RWPE2 (cell line): ENCODE results near the gene BDH1.

Experiments used
- ATAC-seq: fragments of 200-7000 bp; cut with Tn5 transposase; 3 replicates; pipeline ENCODE4 v1.9.1; 2021; ENCODE audit warnings: low read depth
- DNase-seq: peaks from one replicate; pipeline ENCODE4 v3.0.0-alpha.2; 2020; ENCODE audit warnings: low spot score
- H3K27ac ChIP-seq: fragments of 450-650 bp; 2 replicates; pipeline ENCODE4 v1.5.1; 2017; ENCODE audit warnings: mild to moderate bottlenecking; ENCODE audit not compliant: poor library complexity, severe bottlenecking
- H3K27me3 ChIP-seq: fragments of 250-450 bp; sonication (Bioruptor Pico); 2 replicates; pipeline ENCODE4 v1.5.1; 2021; ENCODE audit warnings: mild to moderate bottlenecking, moderate library complexity; ENCODE audit not compliant: insufficient read depth, poor library complexity, severe bottlenecking
- H3K36me3 ChIP-seq: fragments of 250-450 bp; sonication (Bioruptor Pico); 2 replicates; pipeline ENCODE4 v1.5.1; 2020; ENCODE audit warnings: low read depth, mild to moderate bottlenecking, moderate library complexity
- H3K4me1 ChIP-seq: fragments of 250-450 bp; sonication (Bioruptor Pico); 2 replicates; pipeline ENCODE4 v1.5.1; 2021; ENCODE audit warnings: mild to moderate bottlenecking, moderate library complexity; ENCODE audit not compliant: insufficient read depth, poor library complexity, severe bottlenecking
- H3K4me3 ChIP-seq: fragments of 250-450 bp; sonication (Bioruptor Pico); 2 replicates; pipeline ENCODE4 v1.5.1; 2021; ENCODE audit warnings: mild to moderate bottlenecking, moderate library complexity; ENCODE audit not compliant: severe bottlenecking
- H3K9me3 ChIP-seq: fragments of 250-450 bp; sonication (Bioruptor Pico); 2 replicates; pipeline ENCODE4 v1.5.1; 2021; ENCODE audit warnings: mild to moderate bottlenecking, moderate library complexity; ENCODE audit not compliant: severe bottlenecking
- CTCF ChIP-seq: fragments of 450-650 bp; IDR thresholded peaks from one replicate; pipeline ENCODE4 v1.5.1; 2017; ENCODE audit warnings: mild to moderate bottlenecking, moderate library complexity; ENCODE audit not compliant: poor library complexity, severe bottlenecking

BDH1 gene

DNA sequence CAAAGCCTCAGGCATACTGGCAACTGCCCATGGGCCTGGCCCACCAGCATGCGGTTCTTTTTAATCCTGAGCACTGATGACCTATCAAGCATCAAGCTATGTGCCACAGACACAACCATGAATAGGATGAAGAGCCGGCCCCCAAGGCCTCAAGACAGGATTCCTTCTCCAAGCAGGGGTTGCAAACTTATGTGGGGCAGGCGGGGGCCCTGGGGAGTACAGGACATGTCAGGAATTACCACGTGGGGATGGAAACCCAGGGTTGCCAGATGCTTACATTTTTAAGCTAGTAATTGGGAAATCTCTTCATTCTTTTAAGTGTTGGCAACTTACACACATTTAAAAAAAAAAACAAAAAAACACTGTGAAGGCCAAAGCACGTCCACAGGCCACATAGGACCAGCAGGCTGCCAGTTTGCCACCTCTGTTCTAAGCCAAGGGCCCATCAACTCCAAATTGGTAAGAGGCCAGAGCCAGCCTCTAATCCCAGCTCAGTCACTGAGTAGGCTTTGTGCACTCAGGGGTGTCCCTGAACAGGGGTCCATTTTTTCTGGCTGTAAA is 32.8 kb downstream of the BDH1 start:
- H3K36me3 ChIP-seq, result no peaks in the 10 kb centered on the region
- peaks cover 3% of the 10 kb centered on the region for H3K4me1 ChIP-seq
- H3K9me3 ChIP-seq, result no peaks in the 10 kb centered on the region
- no peak overlapping the region for H3K27ac ChIP-seq
- H3K4me3 ChIP-seq, result no peak overlapping the region
- no peaks in the 10 kb centered on the region for H3K27me3 ChIP-seq
- no peak for TF ChIP-seq CTCF
- DNase-seq, result no peak
- no peak for ATAC-seq

DNA sequence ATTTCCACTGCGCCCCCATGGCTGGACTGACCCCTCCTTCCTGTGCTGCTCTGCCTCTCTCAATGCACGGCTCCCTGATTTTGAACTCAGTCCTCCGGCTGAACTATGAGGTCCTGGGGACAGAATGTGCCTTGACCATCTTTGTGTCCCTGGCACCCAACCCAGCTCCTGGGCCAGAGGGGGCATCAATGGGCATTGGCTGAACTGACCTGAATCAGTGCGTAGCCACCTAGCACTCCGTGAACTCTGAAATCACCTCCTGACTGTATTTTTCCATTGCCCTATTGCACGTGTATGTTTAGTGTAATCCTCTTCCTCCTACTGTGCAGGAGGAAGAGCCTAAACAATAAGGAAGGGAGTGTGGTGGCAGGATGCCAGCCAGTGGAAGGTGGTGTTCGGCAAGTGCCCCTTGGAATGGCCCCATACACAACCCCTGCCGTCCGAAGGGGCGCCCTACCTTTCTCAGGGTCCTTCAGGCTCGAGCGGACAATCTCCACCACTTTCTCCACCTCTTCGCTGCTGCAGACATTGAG is 33.5 kb downstream of the BDH1 start:
- ATAC-seq (no peak), DNase-seq (no peak)
- Histone ChIP-seq H3K27ac (no peak overlapping the region), H3K27me3 (no peaks in the 10 kb centered on the region), H3K36me3 (no peaks in the 10 kb centered on the region), H3K4me1 (peaks cover 3% of the 10 kb centered on the region), H3K9me3 (no peaks in the 10 kb centered on the region), H3K4me3 (no peak overlapping the region)
- no peak for TF ChIP-seq CTCF

- Histone ChIP-seq H3K27me3 (no peaks in the 10 kb centered on the region), H3K9me3 (no peaks in the 10 kb centered on the region), H3K36me3 (no peaks in the 10 kb centered on the region), H3K27ac (peak overlapping the region; percentile 39), H3K4me3 (no peak overlapping the region), H3K4me1 (peaks cover 7% of the 10 kb centered on the region)
- TF ChIP-seq CTCF, result no peak
- DNase-seq, result no peak
- ATAC-seq, result no peak
Measured at GRCh38 chr3:197521277-197522182, 34.2 kb downstream of the BDH1 start.

DNA sequence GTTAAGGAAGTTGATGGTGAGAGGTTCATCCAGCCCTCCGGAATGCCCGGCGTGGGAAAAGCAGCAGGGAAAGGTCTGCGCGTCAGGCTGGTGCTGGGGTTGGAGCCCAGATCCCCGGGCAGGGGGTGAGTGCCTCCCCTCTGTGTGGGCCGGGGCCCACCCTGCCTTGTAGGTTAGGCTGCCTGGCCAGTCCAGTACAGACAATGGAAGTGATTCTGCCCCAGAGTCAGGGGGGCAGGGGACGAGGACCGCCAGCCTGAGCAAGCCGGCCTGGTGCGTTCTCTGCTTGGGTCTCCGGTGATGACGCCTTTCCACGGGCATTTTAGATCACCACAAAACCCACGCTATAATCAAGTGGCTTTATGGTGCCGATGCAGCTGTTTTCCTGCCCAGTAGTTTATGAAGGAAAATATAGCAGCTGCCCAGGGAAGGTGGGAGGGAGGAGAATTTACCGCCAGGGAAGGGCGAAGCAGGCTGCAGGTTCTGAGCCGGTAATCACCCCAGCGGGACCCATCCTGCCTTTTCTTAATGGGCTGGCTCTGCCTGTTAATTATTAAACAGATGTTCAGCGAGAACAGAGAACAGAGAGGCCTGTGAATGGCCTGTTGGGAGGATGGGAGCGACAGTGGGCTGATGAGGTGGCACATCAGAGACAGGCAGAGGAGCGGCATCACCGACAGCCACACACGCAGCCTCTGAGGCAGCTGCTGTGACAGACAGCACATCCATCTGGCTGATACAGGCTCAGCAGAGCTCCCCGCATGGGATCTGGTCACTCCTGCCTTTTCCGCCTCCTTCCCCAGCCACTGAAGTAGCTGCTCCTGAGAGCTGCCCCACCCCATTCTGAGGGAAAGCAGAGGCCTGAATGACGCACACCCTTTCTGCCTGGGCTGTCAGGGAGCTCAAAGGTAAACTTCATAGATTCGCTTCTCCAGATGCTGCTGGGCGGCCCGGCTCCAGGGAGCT is 35.2 kb downstream of the BDH1 start:
- peak overlapping the region; percentile 39 for H3K27ac ChIP-seq
- TF ChIP-seq CTCF, result no peak
- H3K4me1 ChIP-seq, result peaks cover 13% of the 10 kb centered on the region
- no peaks in the 10 kb centered on the region for H3K27me3 ChIP-seq
- H3K9me3 ChIP-seq, result no peaks in the 10 kb centered on the region
- no peak overlapping the region for H3K4me3 ChIP-seq
- DNase-seq, result no peak
- peak; percentile 64 for ATAC-seq
- no peaks in the 10 kb centered on the region for H3K36me3 ChIP-seq
